SK-N-SH (cell line): ENCODE results near the gene SMARCC1. TPM values are rescaled to one million over a fixed set of nuclear protein-coding genes. Genes with fewer than 3 reads are reported as not detected.

Experiments used
- CTCF ChIA-PET: fragments of 300-600, 350-600 bp; formaldehyde crosslinking; extraction: SDS; loops from one replicate; lab custom pipeline; 2021; lab: Yijun Ruan, JAX
- POLR2A ChIA-PET: fragments of 350-600 bp; sonication (Branson Sonifier 250); formaldehyde crosslinking; extraction: SDS; loops from one replicate; lab custom pipeline; 2020; ENCODE audit warnings: antibody characterized with exemption, inconsistent platforms; lab: Yijun Ruan, JAX
- DNase-seq: peaks from one replicate; pipeline ENCODE4 v3.0.0; 2012
- H2AFZ ChIP-seq: fragments of 200-600 bp; sonication (generic); 2 replicates; pipeline ENCODE4 v1.8.1; 2016; ENCODE audit warnings: antibody characterized with exemption, mild to moderate bottlenecking, low read depth
- H3F3A ChIP-seq: fragments of 200-600 bp; sonication (generic); replicated peaks from 2 replicates; pipeline ENCODE3; 2016; ENCODE audit warnings: antibody characterized with exemption, mild to moderate bottlenecking; ENCODE audit not compliant: insufficient read depth
- H3K27ac ChIP-seq, 2 experiments: fragments of 200-500 bp in 1 of 2; fragments of 200-600 bp in 1 of 2; sonication (Bioruptor generic) in 1 of 2; sonication (generic), shearing (Covaris generic) in 1 of 2; 2 replicates each; pipeline versions ENCODE4 v1.5.1 to v1.6.1; 2014 to 2016; ENCODE audit warnings: low read depth in 2 of 2, inconsistent platforms in 1 of 2, low read length in 1 of 2, mild to moderate bottlenecking in 1 of 2, mixed read lengths in 1 of 2
- H3K27me3 ChIP-seq: fragments of 200-600 bp; sonication (generic), shearing (Covaris generic); 2 replicates; pipeline ENCODE4 v1.6.1; 2016; ENCODE audit warnings: mixed run types; ENCODE audit not compliant: insufficient read depth
- H3K36me3 ChIP-seq, 2 experiments: fragments of 200-500 bp in 1 of 2; fragments of 200-600 bp in 1 of 2; sonication (Bioruptor generic) in 1 of 2; sonication (generic) in 1 of 2; replicated peaks in 1 of 2; 2 replicates each; pipeline versions ENCODE3 to v1.5.1; 2014 to 2016; ENCODE audit warnings: low read length in 1 of 2, mild to moderate bottlenecking in 1 of 2; ENCODE audit not compliant: insufficient read depth in 2 of 2, control insufficient read depth in 1 of 2
- H3K4me1 ChIP-seq, 2 experiments: fragments of 200-500 bp in 1 of 2; fragments of 200-600 bp in 1 of 2; sonication (Bioruptor generic) in 1 of 2; sonication (generic), shearing (Covaris generic) in 1 of 2; 2 replicates each; pipeline versions ENCODE4 v1.5.1 to v1.6.1; 2014 to 2016; ENCODE audit warnings: low read depth in 1 of 2, low read length in 1 of 2, mixed run types in 1 of 2; ENCODE audit not compliant: insufficient read depth in 2 of 2, control insufficient read depth in 1 of 2
- H3K4me2 ChIP-seq: fragments of 200-600 bp; sonication (generic), shearing (Covaris generic); 2 replicates; pipeline ENCODE4 v1.6.1; 2017; ENCODE audit warnings: mixed run types
- H3K4me3 ChIP-seq, 2 experiments: fragments of 200-500 bp in 1 of 2; fragments of 200-600 bp in 1 of 2; sonication (Bioruptor generic) in 1 of 2; sonication (generic), shearing (Covaris generic) in 1 of 2; 2 replicates each; pipeline versions ENCODE4 v1.5.1 to v1.8.1; 2014 to 2016; ENCODE audit warnings: low read depth in 2 of 2, inconsistent platforms in 1 of 2, low read length in 1 of 2, mild to moderate bottlenecking in 1 of 2, mixed read lengths in 1 of 2, moderate library complexity in 1 of 2
- H3K79me2 ChIP-seq: fragments of 200-600 bp; sonication (generic); 2 replicates; pipeline ENCODE4 v1.8.1; 2017; ENCODE audit warnings: mild to moderate bottlenecking; ENCODE audit not compliant: insufficient read depth
- H3K9ac ChIP-seq: fragments of 200-600 bp; sonication (generic); 2 replicates; pipeline ENCODE4 v1.6.1; 2017; ENCODE audit warnings: mixed run types
- H3K9me2 ChIP-seq: fragments of 200-600 bp; sonication (generic); 2 replicates; pipeline ENCODE4 v1.6.1; 2017; ENCODE audit warnings: mixed run types
- H3K9me3 ChIP-seq: fragments of 200-600 bp; sonication (generic); 2 replicates; pipeline ENCODE4 v1.6.1; 2017; ENCODE audit warnings: mixed run types, mild to moderate bottlenecking, moderate library complexity
- H4K20me1 ChIP-seq: fragments of 200-600 bp; sonication (generic); 2 replicates; pipeline ENCODE4 v1.6.1; 2017; ENCODE audit warnings: mild to moderate bottlenecking, mixed run types; ENCODE audit not compliant: insufficient read depth
- EP300 ChIP-seq, 2 experiments: IDR thresholded peaks; 2 replicates each; pipeline versions ENCODE4 v1.4.0 to v1.6.1; 2012; ENCODE audit warnings: borderline replicate concordance in 1 of 2, low read depth in 1 of 2, low read length in 1 of 2
- EZH2phosphoT487 ChIP-seq: fragments of 200-600 bp; sonication (generic); IDR thresholded peaks from 2 replicates; pipeline ENCODE4 v1.6.1; 2017; ENCODE audit warnings: low read depth, mixed run types, mild to moderate bottlenecking, antibody characterized with exemption, moderate library complexity, borderline replicate concordance
- FOSL2 ChIP-seq: IDR thresholded peaks from 2 replicates; pipeline ENCODE4 v1.4.0; 2012; ENCODE audit warnings: low read depth, mild to moderate bottlenecking, moderate library complexity, borderline replicate concordance
- FOXJ3 ChIP-seq: sonication (generic); formaldehyde crosslinking; IDR thresholded peaks from 2 replicates; pipeline ENCODE4 v1.5.1; 2020; ENCODE audit warnings: mild to moderate bottlenecking, missing genetic modification reagents
- MAX ChIP-seq: IDR thresholded peaks from 2 replicates; pipeline ENCODE4 v1.4.0; 2012; ENCODE audit warnings: low read depth
- MEF2A ChIP-seq: IDR thresholded peaks from 2 replicates; pipeline ENCODE4 v1.4.0; 2012; ENCODE audit warnings: low read depth, borderline replicate concordance
- MXI1 ChIP-seq: IDR thresholded peaks from 2 replicates; pipeline ENCODE4 v1.6.1; 2012; ENCODE audit warnings: mild to moderate bottlenecking, low read depth, low read length, improper control_type of control experiment
- NFIC ChIP-seq: IDR thresholded peaks from 2 replicates; pipeline ENCODE4 v1.4.0; 2012; ENCODE audit warnings: borderline replicate concordance
- PBX3 ChIP-seq: IDR thresholded peaks from 2 replicates; pipeline ENCODE4; 2012
- POLR2AphosphoS5 ChIP-seq: IDR thresholded peaks from 2 replicates; pipeline ENCODE4 v1.6.1; 2012; ENCODE audit warnings: low read depth, low read length
- RAD21 ChIP-seq: IDR thresholded peaks from 2 replicates; pipeline ENCODE4 v1.6.1; 2012; ENCODE audit warnings: mild to moderate bottlenecking, low read length
- RFX5 ChIP-seq: IDR thresholded peaks from 2 replicates; pipeline ENCODE4 v1.6.1; 2012; ENCODE audit warnings: mild to moderate bottlenecking, improper control_type of control experiment, low read length
- RXRA ChIP-seq: IDR thresholded peaks from 2 replicates; pipeline ENCODE4 v1.4.0; 2012; ENCODE audit warnings: low read depth, mild to moderate bottlenecking, borderline replicate concordance
- SIN3A ChIP-seq: IDR thresholded peaks from 2 replicates; pipeline ENCODE4 v1.6.1; 2012; ENCODE audit warnings: low read depth, mild to moderate bottlenecking, low read length, moderate library complexity, borderline replicate concordance
- TCF12 ChIP-seq: IDR thresholded peaks from 2 replicates; pipeline ENCODE4 v1.4.0; 2012
- TEAD4 ChIP-seq: IDR thresholded peaks from 2 replicates; pipeline ENCODE4 v1.4.0; 2012; ENCODE audit warnings: mild to moderate bottlenecking, borderline replicate concordance; ENCODE audit not compliant: insufficient read depth
- YY1 ChIP-seq: IDR thresholded peaks from 2 replicates; pipeline ENCODE4 v1.4.0; 2012; ENCODE audit warnings: low read depth, mild to moderate bottlenecking
- ZBTB33 ChIP-seq: IDR thresholded peaks from 2 replicates; pipeline ENCODE4 v1.4.0; 2012; ENCODE audit warnings: low read depth, borderline replicate concordance
- WGBS: methylation state at CpG from one replicate; pipeline ENCODE4 v1.1.6; 2017; ENCODE audit warnings: low lambda C conversion rate; 5-methylcytosine and 5-hydroxymethylcytosine counted together
- polyA plus RNA-seq, 3 experiments: library from polyadenylated mRNA; depleted of rRNA; stranded (reverse); fragments of >200 nt; gene quantifications; 2 replicates each; pipeline ENCODE4 v1.2.3, GENCODE V29; 2012

Gene SMARCC1
- polyA plus RNA-seq, 1 of the 3 experiments (the other 2 are of a cell fraction), result 16.5 TPM

GRCh38 chr3:47772788-47773187 lies 8.9 kb downstream of the SMARCC1 start:
- Histone ChIP-seq H2AFZ (no peak overlapping the region), H3F3A (peaks cover 10% of the 10 kb centered on the region), H3K27me3 (no peaks in the 10 kb centered on the region), H3K79me2 (peaks cover 100% of the 10 kb centered on the region), H3K36me3 (peaks cover 14 to 32% of the 10 kb centered on the region in 2 experiments), H3K9me2 (no peaks in the 10 kb centered on the region), H3K9ac (no peak overlapping the region), H3K4me1 (no peaks in the 10 kb centered on the region), H3K4me2 (no peak overlapping the region), H3K9me3 (no peaks in the 10 kb centered on the region; the same call in 1 of the 2 replicates), H3K27ac (no peak overlapping the region), H3K4me3 (no peak overlapping the region), H4K20me1 (peaks cover 70% of the 10 kb centered on the region)
- 93% methylated on average over 8 of the region's 8 CpGs for WGBS
- ChIA-PET POLR2A (no interaction called here), CTCF (interaction anchor here (1.5 to 2.7 kb wide), 2 partner anchors 8 to 250 kb away, joined by 4 to 8 read pairs; partner anchors contain the start of gene SMARCC1)
- no peak for DNase-seq
- TF ChIP-seq RFX5 (no peak), EZH2phosphoT487 (no peak), NFIC (no peak), ZBTB33 (no peak), YY1 (no peak), FOSL2 (no peak), PBX3 (no peak), EP300 (IDR thresholded peaks at IDR 0.05; ENCODE audit: borderline replicate concordance in 1 of 2, low read depth in 1 of 2, low read length in 1 of 2) (no peak), FOXJ3 (CRISPR knock-in tag) (no peak), MEF2A (no peak), MXI1 (no peak), RXRA (no peak), RAD21 (no peak), TCF12 (no peak), MAX (no peak)

- POLR2A ChIA-PET, result no interaction called here
- peaks cover 10% of the 10 kb centered on the region for H3F3A ChIP-seq
- peaks cover 63% of the 10 kb centered on the region for H4K20me1 ChIP-seq
- TF ChIP-seq SIN3A, result no peak
- TF ChIP-seq FOXJ3 (CRISPR knock-in tag), result no peak
- TF ChIP-seq FOSL2, result no peak
- TF ChIP-seq TEAD4, result no peak
- TF ChIP-seq POLR2AphosphoS5, result no peak
- no peak for TF ChIP-seq PBX3
- TF ChIP-seq EZH2phosphoT487, result no peak
- TF ChIP-seq ZBTB33, result no peak
- no peak for TF ChIP-seq MAX
- TF ChIP-seq MXI1, result no peak
These were observed 9.6 kb downstream of the SMARCC1 start for GRCh38 chr3:47772047-47772446.

More at GRCh38 chr3:47772047-47772446, 9.6 kb downstream of the SMARCC1 start:
- Histone ChIP-seq H3K27me3 (no peaks in the 10 kb centered on the region), H3K4me3 (no peak overlapping the region), H2AFZ (no peak overlapping the region), H3K36me3 (peaks cover 14 to 34% of the 10 kb centered on the region in 2 experiments), H3K4me2 (no peak overlapping the region), H3K27ac (no peak overlapping the region), H3K9me2 (no peaks in the 10 kb centered on the region), H3K79me2 (peaks cover 100% of the 10 kb centered on the region), H3K9me3 (no peaks in the 10 kb centered on the region; the same call in 1 of the 2 replicates), H3K9ac (no peak overlapping the region), H3K4me1 (no peaks in the 10 kb centered on the region)
- CTCF ChIA-PET, result interaction anchor here (1.5 to 2.7 kb wide), 2 partner anchors 9 to 250 kb away, joined by 4 to 8 read pairs; partner anchors contain the start of gene SMARCC1
- DNase-seq, result no peak
- 97% methylated on average over 8 of the region's 8 CpGs for WGBS
